GM21515 (cell line): ENCODE results near the gene SPOCK3.

Experiments used
- ATAC-seq: cut with Tn5 transposase; IDR thresholded peaks from one replicate; pipeline ENCODE4 v1.9.1; 2021; ENCODE audit not compliant: unreplicated experiment

Gene SPOCK3

GRCh38 chr4:166700592-166700991 lies 533.7 kb downstream of the SPOCK3 start:
- no peak for ATAC-seq

- ATAC-seq = no peak
Observed at GRCh38 chr4:166688835-166689234, 545.5 kb downstream of the SPOCK3 start.

- ATAC-seq = no peak
Observed at GRCh38 chr4:166687828-166688227, 546.5 kb downstream of the SPOCK3 start.
